ENCODE measurements around the gene DDOST.

DNA sequence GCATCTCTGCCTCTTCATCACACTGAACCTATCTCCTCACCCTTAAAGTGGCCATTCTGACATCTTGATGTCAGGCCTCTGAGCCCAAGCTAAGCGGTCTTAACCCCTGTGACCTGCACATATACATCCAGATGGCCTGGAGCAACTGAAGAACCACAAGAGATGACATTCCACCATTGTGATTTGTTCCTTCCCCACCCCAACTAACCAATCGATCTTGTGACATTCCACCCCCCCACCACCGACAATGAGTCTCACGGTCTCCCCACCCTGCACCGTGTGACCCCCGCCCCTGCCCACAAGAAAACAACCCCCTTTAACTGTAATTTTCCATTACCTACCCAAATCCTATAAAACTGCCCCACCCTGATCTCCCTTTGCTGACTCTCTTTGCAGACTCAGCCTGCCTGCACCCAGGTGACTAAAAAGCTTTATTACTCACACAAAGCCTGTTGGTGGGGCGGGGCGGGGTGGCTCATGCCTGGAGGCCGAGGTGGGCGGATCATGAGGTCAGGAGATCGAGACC lies 48.9 kb downstream of the DDOST start:
- no peak for TF ChIP-seq HOXA7 (CRISPR knock-in tag; IDR thresholded peaks at IDR 0.05)
- TF ChIP-seq, protein P1, sequence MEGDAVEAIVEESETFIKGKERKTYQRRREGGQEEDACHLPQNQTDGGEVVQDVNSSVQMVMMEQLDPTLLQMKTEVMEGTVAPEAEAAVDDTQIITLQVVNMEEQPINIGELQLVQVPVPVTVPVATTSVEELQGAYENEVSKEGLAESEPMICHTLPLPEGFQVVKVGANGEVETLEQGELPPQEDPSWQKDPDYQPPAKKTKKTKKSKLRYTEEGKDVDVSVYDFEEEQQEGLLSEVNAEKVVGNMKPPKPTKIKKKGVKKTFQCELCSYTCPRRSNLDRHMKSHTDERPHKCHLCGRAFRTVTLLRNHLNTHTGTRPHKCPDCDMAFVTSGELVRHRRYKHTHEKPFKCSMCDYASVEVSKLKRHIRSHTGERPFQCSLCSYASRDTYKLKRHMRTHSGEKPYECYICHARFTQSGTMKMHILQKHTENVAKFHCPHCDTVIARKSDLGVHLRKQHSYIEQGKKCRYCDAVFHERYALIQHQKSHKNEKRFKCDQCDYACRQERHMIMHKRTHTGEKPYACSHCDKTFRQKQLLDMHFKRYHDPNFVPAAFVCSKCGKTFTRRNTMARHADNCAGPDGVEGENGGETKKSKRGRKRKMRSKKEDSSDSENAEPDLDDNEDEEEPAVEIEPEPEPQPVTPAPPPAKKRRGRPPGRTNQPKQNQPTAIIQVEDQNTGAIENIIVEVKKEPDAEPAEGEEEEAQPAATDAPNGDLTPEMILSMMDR (IDR thresholded peaks at IDR 0.05) = no peak

Measured in A549 (cell line).